Calu3 (cell line): ENCODE results near the gene TMEM108. TPM values are rescaled to one million over a fixed set of nuclear protein-coding genes. Genes with fewer than 3 reads are reported as not detected.

Experiments used
- BruUV-seq: library from RNA; stranded (reverse); fragments of 400-500 nt; replicated peaks from 2 replicates; lab custom pipeline; 2021; lab: Mats Ljungman, UMichigan
- CTCF ChIA-PET: fragments of 300-600 bp; sonication (Branson Sonifier 250); formaldehyde crosslinking; loops from one replicate; lab custom pipeline; 2022; ENCODE audit warnings: antibody characterized with exemption; lab: Charles Lee
- DNase-seq: peaks from one replicate; pipeline ENCODE4 v3.0.0; 2022
- H3K27ac Mint-ChIP-seq: one replicate; pipeline ENCODE4 v1.8.0; 2022; ENCODE audit warnings: mixed read lengths; ENCODE audit not compliant: unreplicated experiment
- H3K27me3 Mint-ChIP-seq: one replicate; pipeline ENCODE4 v1.8.0; 2022; ENCODE audit warnings: mixed read lengths; ENCODE audit not compliant: unreplicated experiment
- H3K36me3 Mint-ChIP-seq: one replicate; pipeline ENCODE4 v1.8.0; 2022; ENCODE audit warnings: mild to moderate bottlenecking, moderate library complexity, mixed read lengths; ENCODE audit not compliant: insufficient read depth, unreplicated experiment
- H3K4me1 Mint-ChIP-seq: one replicate; pipeline ENCODE4 v1.8.0; 2022; ENCODE audit warnings: mild to moderate bottlenecking, low read depth, mixed read lengths; ENCODE audit not compliant: unreplicated experiment
- H3K4me3 Mint-ChIP-seq: one replicate; pipeline ENCODE4 v1.8.0; 2022; ENCODE audit warnings: mild to moderate bottlenecking, low read depth, moderate library complexity, mixed read lengths; ENCODE audit not compliant: unreplicated experiment
- H3K9me3 Mint-ChIP-seq: one replicate; pipeline ENCODE4 v1.8.0; 2022; ENCODE audit warnings: low read depth, mixed read lengths; ENCODE audit not compliant: unreplicated experiment
- intact Hi-C: fragments of 100-400 bp; cut with micrococcal nuclease; formaldehyde crosslinking; loops from one replicate; pipeline ENCODE4 v1.10.0; 2022; ENCODE audit not compliant: unreplicated experiment
- total RNA-seq: library from RNA; stranded (reverse); gene quantifications from 2 replicates; pipeline ENCODE4 v1.2.3, GENCODE V29; 2022
- TF ChIP-seq, protein P1 (sequence below): fragments of 200-600 bp; IDR thresholded peaks from one replicate; pipeline ENCODE4 v1.8.0; 2022; ENCODE audit warnings: antibody characterized with exemption; ENCODE audit not compliant: unreplicated experiment

The TMEM108 gene
- total RNA-seq, 1 experiment from 2014 or later: not detected

DNA sequence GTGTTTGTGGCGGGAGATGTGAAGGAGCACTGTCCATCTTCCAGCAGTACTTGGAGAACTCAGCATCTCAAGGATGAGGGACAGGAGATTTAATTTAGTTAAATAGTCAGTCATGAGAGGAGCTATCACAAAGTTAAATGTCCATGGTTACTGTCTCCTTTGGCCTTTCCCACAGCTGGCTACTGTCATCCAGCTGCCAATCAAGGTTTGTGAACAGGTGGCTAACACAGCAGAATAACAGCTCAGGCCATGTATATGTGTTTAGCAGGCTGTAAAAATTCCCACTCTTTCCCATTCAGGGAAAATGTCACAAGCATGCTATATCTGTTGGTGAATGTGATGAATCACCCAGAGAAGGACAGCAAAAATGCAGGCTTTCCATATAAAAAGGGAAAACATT, 120.5 kb downstream of the TMEM108 start:
- intact Hi-C loops: no loop called here
- Mint-ChIP-seq H3K27me3 (peaks cover 42% of the 10 kb centered on the region), H3K27ac (no peak overlapping the region), H3K4me3 (no peak overlapping the region), H3K4me1 (no peaks in the 10 kb centered on the region), H3K36me3 (no peaks in the 10 kb centered on the region), H3K9me3 (peaks cover 3% of the 10 kb centered on the region)
- CTCF ChIA-PET: interaction anchor here (0.6 kb wide), 1 partner anchor 33 kb away, joined by 4 read pairs; no protein-coding TSS in a partner anchor
- BruUV-seq: no TSS peak
- DNase-seq: no peak
- TF ChIP-seq, protein P1, sequence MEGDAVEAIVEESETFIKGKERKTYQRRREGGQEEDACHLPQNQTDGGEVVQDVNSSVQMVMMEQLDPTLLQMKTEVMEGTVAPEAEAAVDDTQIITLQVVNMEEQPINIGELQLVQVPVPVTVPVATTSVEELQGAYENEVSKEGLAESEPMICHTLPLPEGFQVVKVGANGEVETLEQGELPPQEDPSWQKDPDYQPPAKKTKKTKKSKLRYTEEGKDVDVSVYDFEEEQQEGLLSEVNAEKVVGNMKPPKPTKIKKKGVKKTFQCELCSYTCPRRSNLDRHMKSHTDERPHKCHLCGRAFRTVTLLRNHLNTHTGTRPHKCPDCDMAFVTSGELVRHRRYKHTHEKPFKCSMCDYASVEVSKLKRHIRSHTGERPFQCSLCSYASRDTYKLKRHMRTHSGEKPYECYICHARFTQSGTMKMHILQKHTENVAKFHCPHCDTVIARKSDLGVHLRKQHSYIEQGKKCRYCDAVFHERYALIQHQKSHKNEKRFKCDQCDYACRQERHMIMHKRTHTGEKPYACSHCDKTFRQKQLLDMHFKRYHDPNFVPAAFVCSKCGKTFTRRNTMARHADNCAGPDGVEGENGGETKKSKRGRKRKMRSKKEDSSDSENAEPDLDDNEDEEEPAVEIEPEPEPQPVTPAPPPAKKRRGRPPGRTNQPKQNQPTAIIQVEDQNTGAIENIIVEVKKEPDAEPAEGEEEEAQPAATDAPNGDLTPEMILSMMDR: no peak

- BruUV-seq: no TSS peak
- no peaks in the 10 kb centered on the region for H3K36me3 Mint-ChIP-seq
- CTCF ChIA-PET: no interaction called here
- no peak overlapping the region for H3K4me3 Mint-ChIP-seq
- peaks cover 53% of the 10 kb centered on the region for H3K27me3 Mint-ChIP-seq
- no peaks in the 10 kb centered on the region for H3K4me1 Mint-ChIP-seq
- TF ChIP-seq, protein P1: no peak
- H3K27ac Mint-ChIP-seq: no peak overlapping the region
- peaks cover 3% of the 10 kb centered on the region for H3K9me3 Mint-ChIP-seq
- intact Hi-C loops: no loop called here
- no peak for DNase-seq
These were observed 121.6 kb downstream of the TMEM108 start for GRCh38 chr3:133159498-133160475.

DNA sequence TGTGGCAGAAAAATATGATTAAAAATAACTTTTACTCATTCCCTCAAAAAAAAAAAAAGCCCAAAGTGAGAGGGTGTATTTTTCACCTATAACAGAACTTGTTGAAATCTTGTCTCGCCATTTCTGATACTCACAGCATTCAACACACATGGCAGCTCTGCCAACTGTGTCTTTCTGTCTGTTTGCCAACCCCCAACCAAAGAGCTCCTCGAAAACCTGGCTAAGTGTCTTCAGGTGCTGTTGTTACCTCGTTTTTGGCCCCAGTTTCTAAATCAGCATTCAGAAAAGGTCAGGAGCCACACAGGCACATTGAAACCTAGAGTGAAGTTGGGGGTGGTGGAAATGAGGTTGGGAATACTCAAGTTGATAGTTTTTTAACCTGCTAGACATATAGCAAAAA, 123.5 kb downstream of the TMEM108 start:
- CTCF ChIA-PET: interaction anchor here (0.7 kb wide), 1 partner anchor 13 kb away, joined by 3 read pairs; no protein-coding TSS in a partner anchor
- intact Hi-C loops: no loop called here
- Mint-ChIP-seq H3K36me3 (no peaks in the 10 kb centered on the region), H3K27me3 (peaks cover 57% of the 10 kb centered on the region), H3K27ac (no peak overlapping the region), H3K4me1 (no peaks in the 10 kb centered on the region), H3K9me3 (no peaks in the 10 kb centered on the region), H3K4me3 (no peak overlapping the region)
- BruUV-seq: no TSS peak
- no peak for DNase-seq
- TF ChIP-seq, protein P1: no peak

GRCh38 chr3:133162265-133162664, 124.1 kb downstream of the TMEM108 start:
- no TSS peak for BruUV-seq
- H3K4me1 Mint-ChIP-seq: no peaks in the 10 kb centered on the region
- DNase-seq: no peak
- H3K4me3 Mint-ChIP-seq: no peak overlapping the region
- intact Hi-C loops: no loop called here
- peaks cover 57% of the 10 kb centered on the region for H3K27me3 Mint-ChIP-seq
- TF ChIP-seq, protein P1: no peak
- H3K36me3 Mint-ChIP-seq: no peaks in the 10 kb centered on the region
- H3K9me3 Mint-ChIP-seq: no peaks in the 10 kb centered on the region
- CTCF ChIA-PET: interaction anchor here (0.7 kb wide), 1 partner anchor 13 kb away, joined by 3 read pairs; no protein-coding TSS in a partner anchor
- no peak overlapping the region for H3K27ac Mint-ChIP-seq
